Sigmoid colon (tissue), 4 donors: ENCODE data around the gene AK5.

Experiments
- POLR2A ChIP-seq, 2 donors: fragments of 450-650 bp; IDR thresholded peaks; one replicate each; pipeline ENCODE4 v1.6.1; 2016; ENCODE audit warnings: antibody characterized with exemption in 2 of 2, mild to moderate bottlenecking in 2 of 2, moderate library complexity in 2 of 2
- POLR2AphosphoS5 ChIP-seq, 4 donors: sonication (generic); formaldehyde crosslinking; IDR thresholded peaks; one replicate each; pipeline ENCODE4 v1.6.1; 2017; ENCODE audit warnings: antibody characterized with exemption in 4 of 4
- TF ChIP-seq, protein P1 (sequence below), 4 experiments: fragments of 450-650 bp in 3 of 4; fragments of 200-600 bp in 1 of 4; IDR thresholded peaks; one replicate each; pipeline ENCODE4 v1.5.1; 2016 to 2019; ENCODE audit warnings: antibody characterized with exemption in 4 of 4, mild to moderate bottlenecking in 3 of 4, moderate library complexity in 2 of 4

DNA sequence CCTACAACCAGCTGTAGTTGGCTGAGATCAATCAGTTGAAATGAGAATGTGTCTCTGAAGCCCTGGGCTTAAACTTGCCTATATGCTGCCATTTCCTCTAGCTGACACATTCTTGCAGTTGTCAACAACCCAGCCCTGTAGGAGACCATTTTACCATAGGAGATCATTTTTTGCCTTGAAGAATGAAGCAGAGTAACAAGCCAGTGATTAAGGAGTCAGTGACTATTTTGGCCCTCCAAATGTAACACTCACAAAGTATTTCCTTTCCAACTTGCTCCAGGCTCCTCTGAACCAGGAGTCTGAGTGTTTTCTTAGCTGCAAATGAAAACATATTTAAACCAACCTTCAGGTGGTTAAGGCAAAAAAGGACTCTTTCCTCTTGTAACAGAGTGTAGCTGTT, 217.1 kb downstream of the AK5 start:
- TF ChIP-seq, protein P1, sequence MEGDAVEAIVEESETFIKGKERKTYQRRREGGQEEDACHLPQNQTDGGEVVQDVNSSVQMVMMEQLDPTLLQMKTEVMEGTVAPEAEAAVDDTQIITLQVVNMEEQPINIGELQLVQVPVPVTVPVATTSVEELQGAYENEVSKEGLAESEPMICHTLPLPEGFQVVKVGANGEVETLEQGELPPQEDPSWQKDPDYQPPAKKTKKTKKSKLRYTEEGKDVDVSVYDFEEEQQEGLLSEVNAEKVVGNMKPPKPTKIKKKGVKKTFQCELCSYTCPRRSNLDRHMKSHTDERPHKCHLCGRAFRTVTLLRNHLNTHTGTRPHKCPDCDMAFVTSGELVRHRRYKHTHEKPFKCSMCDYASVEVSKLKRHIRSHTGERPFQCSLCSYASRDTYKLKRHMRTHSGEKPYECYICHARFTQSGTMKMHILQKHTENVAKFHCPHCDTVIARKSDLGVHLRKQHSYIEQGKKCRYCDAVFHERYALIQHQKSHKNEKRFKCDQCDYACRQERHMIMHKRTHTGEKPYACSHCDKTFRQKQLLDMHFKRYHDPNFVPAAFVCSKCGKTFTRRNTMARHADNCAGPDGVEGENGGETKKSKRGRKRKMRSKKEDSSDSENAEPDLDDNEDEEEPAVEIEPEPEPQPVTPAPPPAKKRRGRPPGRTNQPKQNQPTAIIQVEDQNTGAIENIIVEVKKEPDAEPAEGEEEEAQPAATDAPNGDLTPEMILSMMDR (IDR thresholded peaks at IDR 0.05), result no peak
- no peak for TF ChIP-seq POLR2AphosphoS5 (IDR thresholded peaks at IDR 0.05)
- TF ChIP-seq POLR2A (IDR thresholded peaks at IDR 0.05), result no peak
